WTC11 (cell line): ENCODE measurements around the gene DNAH14. TPM values are rescaled to one million over a fixed set of nuclear protein-coding genes. Genes with fewer than 3 reads are reported as not detected.

Experiments used
- ATAC-seq: fragments of 200-7000 bp; cut with Tn5 transposase; 2 replicates; pipeline ENCODE4 v1.10.0; 2021; ENCODE audit warnings: mild to moderate bottlenecking, moderate library complexity
- CTCF ChIA-PET: fragments of 300-600 bp; sonication (Branson Sonifier 250); formaldehyde crosslinking; loops from one replicate; lab custom pipeline; 2021; ENCODE audit warnings: antibody characterized with exemption; lab: Charles Lee
- POLR2A ChIA-PET: fragments of 350-600 bp; sonication (Branson Sonifier 250); formaldehyde crosslinking; loops from one replicate; lab custom pipeline; 2021; ENCODE audit warnings: antibody characterized with exemption; lab: Charles Lee
- DNase-seq: peaks from one replicate; pipeline ENCODE4 v3.0.0; 2021; ENCODE audit warnings: low spot score
- H3K27ac Mint-ChIP-seq: 2 replicates; pipeline ENCODE4 v1.8.0; 2021; ENCODE audit warnings: mixed read lengths
- H3K27me3 Mint-ChIP-seq: 2 replicates; pipeline ENCODE4 v1.8.0; 2021; ENCODE audit warnings: low read depth, mild to moderate bottlenecking, moderate library complexity, mixed read lengths
- H3K36me3 Mint-ChIP-seq: 2 replicates; pipeline ENCODE4 v1.8.0; 2021; ENCODE audit warnings: mixed read lengths
- H3K4me1 Mint-ChIP-seq: 2 replicates; pipeline ENCODE4 v1.8.0; 2022; ENCODE audit warnings: mixed read lengths
- H3K4me3 Mint-ChIP-seq: 2 replicates; pipeline ENCODE4 v1.8.0; 2021; ENCODE audit warnings: mild to moderate bottlenecking, moderate library complexity, mixed read lengths
- H3K9me3 Mint-ChIP-seq: 2 replicates; pipeline ENCODE4 v1.8.0; 2021; ENCODE audit warnings: mixed read lengths
- ATF1 ChIP-seq: sonication (generic); formaldehyde crosslinking; IDR thresholded peaks from 2 replicates; pipeline ENCODE4 v1.8.1; 2023; ENCODE audit warnings: mild to moderate bottlenecking, moderate library complexity, missing genetic modification reagents
- CDX4 ChIP-seq: fragments of 250-450 bp; sonication (Bioruptor Pico); IDR thresholded peaks from 2 replicates; pipeline ENCODE4 v1.9.0; 2021; ENCODE audit warnings: moderate library complexity, mild to moderate bottlenecking, inconsistent platforms, borderline replicate concordance
- ELF4 ChIP-seq: sonication (generic); formaldehyde crosslinking; IDR thresholded peaks from 2 replicates; pipeline ENCODE4 v1.8.1; 2022; ENCODE audit warnings: low read depth, mild to moderate bottlenecking, moderate library complexity, missing genetic modification reagents
- SOX15 ChIP-seq: fragments of 250-450 bp; sonication (Bioruptor Pico); IDR thresholded peaks from 2 replicates; pipeline ENCODE4 v1.9.0; 2021; ENCODE audit warnings: mild to moderate bottlenecking
- ZNF121 ChIP-seq: sonication (generic); formaldehyde crosslinking; IDR thresholded peaks from 2 replicates; pipeline ENCODE4 v1.8.0; 2023; ENCODE audit warnings: missing genetic modification reagents
- ZNF232 ChIP-seq: sonication (generic); formaldehyde crosslinking; IDR thresholded peaks from 2 replicates; pipeline ENCODE4 v1.8.0; 2022; ENCODE audit warnings: mild to moderate bottlenecking, missing genetic modification reagents
- ZNF416 ChIP-seq: fragments of 250-450 bp; sonication (Bioruptor Pico); IDR thresholded peaks from 2 replicates; pipeline ENCODE4 v1.9.0; 2021; ENCODE audit warnings: mild to moderate bottlenecking, inconsistent platforms
- ZSCAN18 ChIP-seq: fragments of 250-450 bp; sonication (Bioruptor Pico); IDR thresholded peaks from 2 replicates; pipeline ENCODE4 v2.1.2; 2022; ENCODE audit warnings: mild to moderate bottlenecking, moderate library complexity
- total RNA-seq: library from RNA; stranded (reverse); gene quantifications from 3 replicates; pipeline ENCODE4 v1.2.3, GENCODE V29; 2021
- TF ChIP-seq, protein P1 (sequence below): sonication (generic); formaldehyde crosslinking; IDR thresholded peaks from 2 replicates; pipeline ENCODE4 v1.8.1; 2022; ENCODE audit warnings: mild to moderate bottlenecking, missing genetic modification reagents, moderate library complexity, borderline replicate concordance
- TF ChIP-seq, protein P2 (sequence below): sonication (generic); formaldehyde crosslinking; IDR thresholded peaks from 2 replicates; pipeline ENCODE4 v1.8.1; 2022; ENCODE audit warnings: mild to moderate bottlenecking, moderate library complexity, missing genetic modification reagents
- TF ChIP-seq, protein P3 (sequence below): sonication (generic); formaldehyde crosslinking; IDR thresholded peaks from 2 replicates; pipeline ENCODE4 v1.8.0; 2022; ENCODE audit warnings: mild to moderate bottlenecking, missing genetic modification reagents
- TF ChIP-seq, protein P4 (sequence below): sonication (generic); formaldehyde crosslinking; conservative IDR thresholded peaks from 2 replicates; pipeline ENCODE4 v1.8.1; 2023; ENCODE audit warnings: mild to moderate bottlenecking, low read depth, missing genetic modification reagents, moderate library complexity

Gene DNAH14
- total RNA-seq, 1 experiment from 2014 or later = 34.1 TPM

- TF ChIP-seq, protein P1, sequence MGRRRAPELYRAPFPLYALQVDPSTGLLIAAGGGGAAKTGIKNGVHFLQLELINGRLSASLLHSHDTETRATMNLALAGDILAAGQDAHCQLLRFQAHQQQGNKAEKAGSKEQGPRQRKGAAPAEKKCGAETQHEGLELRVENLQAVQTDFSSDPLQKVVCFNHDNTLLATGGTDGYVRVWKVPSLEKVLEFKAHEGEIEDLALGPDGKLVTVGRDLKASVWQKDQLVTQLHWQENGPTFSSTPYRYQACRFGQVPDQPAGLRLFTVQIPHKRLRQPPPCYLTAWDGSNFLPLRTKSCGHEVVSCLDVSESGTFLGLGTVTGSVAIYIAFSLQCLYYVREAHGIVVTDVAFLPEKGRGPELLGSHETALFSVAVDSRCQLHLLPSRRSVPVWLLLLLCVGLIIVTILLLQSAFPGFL (CRISPR knock-in tag) = no peak
- TF ChIP-seq ATF1 (CRISPR knock-in tag) = no peak
- TF ChIP-seq CDX4 (CRISPR knock-in tag) = no peak
- TF ChIP-seq ZNF232 (CRISPR knock-in tag) = no peak
- CTCF ChIA-PET = no interaction called here
- POLR2A ChIA-PET = no interaction called here
- Mint-ChIP-seq H3K27ac (no peak overlapping the region), H3K4me1 (no peaks in the 10 kb centered on the region), H3K4me3 (no peak overlapping the region), H3K9me3 (peaks cover 57% of the 10 kb centered on the region), H3K27me3 (no peaks in the 10 kb centered on the region; the same call in 1 of the 2 replicates), H3K36me3 (peaks cover 32% of the 10 kb centered on the region)
- no peak for DNase-seq
- no peak for ATAC-seq
Observed at GRCh38 chr1:225070972-225071371, 141.5 kb downstream of the DNAH14 start.

GRCh38 chr1:225097175-225097574, 167.7 kb downstream of the DNAH14 start:
- H3K27ac Mint-ChIP-seq = no peak overlapping the region
- H3K4me3 Mint-ChIP-seq = no peak overlapping the region
- 0 out of 2 replicates have a peak, but pooled peaks cover 5% of the 10 kb centered on the region for H3K36me3 Mint-ChIP-seq
- no peak for ATAC-seq
- DNase-seq = no peak
- peaks cover 39% of the 10 kb centered on the region for H3K9me3 Mint-ChIP-seq
- H3K4me1 Mint-ChIP-seq = no peaks in the 10 kb centered on the region
- TF ChIP-seq ZNF121 (CRISPR knock-in tag) (no peak), ZNF416 (CRISPR knock-in tag) (no peak)
- ChIA-PET CTCF (no interaction called here), POLR2A (no interaction called here)
- H3K27me3 Mint-ChIP-seq = peaks cover 6% of the 10 kb centered on the region; the same call in 1 of the 2 replicates

DNA sequence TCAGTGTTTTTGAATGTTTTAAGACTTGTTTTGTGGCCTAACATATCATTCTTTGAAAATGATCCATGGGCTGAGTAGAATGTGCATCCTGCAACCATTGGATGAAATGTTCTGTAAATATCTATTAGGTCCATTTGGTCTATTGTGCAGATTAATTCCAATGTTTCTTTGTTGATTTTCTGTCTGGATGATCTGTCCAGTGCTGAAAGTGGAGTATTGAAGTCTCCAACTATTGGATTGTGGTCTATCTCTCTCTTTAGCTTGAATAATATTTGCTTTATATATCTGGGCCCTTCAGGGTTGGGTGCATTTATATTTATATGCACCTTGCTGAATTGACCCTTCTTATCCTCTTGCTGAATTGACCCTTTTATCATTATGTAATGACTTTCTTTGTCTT, 181.5 kb downstream of the DNAH14 start:
- ChIA-PET CTCF (no interaction called here), POLR2A (no interaction called here)
- Mint-ChIP-seq H3K27ac (no peak overlapping the region), H3K9me3 (peaks cover 30% of the 10 kb centered on the region), H3K4me3 (no peak overlapping the region), H3K27me3 (peaks cover 14% of the 10 kb centered on the region; the same call in 1 of the 2 replicates), H3K36me3 (peaks cover 20% of the 10 kb centered on the region), H3K4me1 (no peaks in the 10 kb centered on the region)
- no peak for DNase-seq
- no peak for ATAC-seq
- TF ChIP-seq SOX15 (CRISPR knock-in tag) (no peak), ZSCAN18 (CRISPR knock-in tag) (no peak), ELF4 (CRISPR knock-in tag) (no peak), ZNF416 (CRISPR knock-in tag) (no peak), ZNF121 (CRISPR knock-in tag) (no peak)
- TF ChIP-seq, protein P2, sequence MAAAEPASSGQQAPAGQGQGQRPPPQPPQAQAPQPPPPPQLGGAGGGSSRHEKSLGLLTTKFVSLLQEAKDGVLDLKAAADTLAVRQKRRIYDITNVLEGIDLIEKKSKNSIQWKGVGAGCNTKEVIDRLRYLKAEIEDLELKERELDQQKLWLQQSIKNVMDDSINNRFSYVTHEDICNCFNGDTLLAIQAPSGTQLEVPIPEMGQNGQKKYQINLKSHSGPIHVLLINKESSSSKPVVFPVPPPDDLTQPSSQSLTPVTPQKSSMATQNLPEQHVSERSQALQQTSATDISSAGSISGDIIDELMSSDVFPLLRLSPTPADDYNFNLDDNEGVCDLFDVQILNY (CRISPR knock-in tag) = no peak
- TF ChIP-seq, protein P3, sequence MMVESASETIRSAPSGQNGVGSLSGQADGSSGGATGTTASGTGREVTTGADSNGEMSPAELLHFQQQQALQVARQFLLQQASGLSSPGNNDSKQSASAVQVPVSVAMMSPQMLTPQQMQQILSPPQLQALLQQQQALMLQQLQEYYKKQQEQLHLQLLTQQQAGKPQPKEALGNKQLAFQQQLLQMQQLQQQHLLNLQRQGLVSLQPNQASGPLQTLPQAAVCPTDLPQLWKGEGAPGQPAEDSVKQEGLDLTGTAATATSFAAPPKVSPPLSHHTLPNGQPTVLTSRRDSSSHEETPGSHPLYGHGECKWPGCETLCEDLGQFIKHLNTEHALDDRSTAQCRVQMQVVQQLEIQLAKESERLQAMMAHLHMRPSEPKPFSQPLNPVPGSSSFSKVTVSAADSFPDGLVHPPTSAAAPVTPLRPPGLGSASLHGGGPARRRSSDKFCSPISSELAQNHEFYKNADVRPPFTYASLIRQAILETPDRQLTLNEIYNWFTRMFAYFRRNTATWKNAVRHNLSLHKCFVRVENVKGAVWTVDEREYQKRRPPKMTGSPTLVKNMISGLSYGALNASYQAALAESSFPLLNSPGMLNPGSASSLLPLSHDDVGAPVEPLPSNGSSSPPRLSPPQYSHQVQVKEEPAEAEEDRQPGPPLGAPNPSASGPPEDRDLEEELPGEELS (CRISPR knock-in tag) = no peak
- TF ChIP-seq, protein P4, sequence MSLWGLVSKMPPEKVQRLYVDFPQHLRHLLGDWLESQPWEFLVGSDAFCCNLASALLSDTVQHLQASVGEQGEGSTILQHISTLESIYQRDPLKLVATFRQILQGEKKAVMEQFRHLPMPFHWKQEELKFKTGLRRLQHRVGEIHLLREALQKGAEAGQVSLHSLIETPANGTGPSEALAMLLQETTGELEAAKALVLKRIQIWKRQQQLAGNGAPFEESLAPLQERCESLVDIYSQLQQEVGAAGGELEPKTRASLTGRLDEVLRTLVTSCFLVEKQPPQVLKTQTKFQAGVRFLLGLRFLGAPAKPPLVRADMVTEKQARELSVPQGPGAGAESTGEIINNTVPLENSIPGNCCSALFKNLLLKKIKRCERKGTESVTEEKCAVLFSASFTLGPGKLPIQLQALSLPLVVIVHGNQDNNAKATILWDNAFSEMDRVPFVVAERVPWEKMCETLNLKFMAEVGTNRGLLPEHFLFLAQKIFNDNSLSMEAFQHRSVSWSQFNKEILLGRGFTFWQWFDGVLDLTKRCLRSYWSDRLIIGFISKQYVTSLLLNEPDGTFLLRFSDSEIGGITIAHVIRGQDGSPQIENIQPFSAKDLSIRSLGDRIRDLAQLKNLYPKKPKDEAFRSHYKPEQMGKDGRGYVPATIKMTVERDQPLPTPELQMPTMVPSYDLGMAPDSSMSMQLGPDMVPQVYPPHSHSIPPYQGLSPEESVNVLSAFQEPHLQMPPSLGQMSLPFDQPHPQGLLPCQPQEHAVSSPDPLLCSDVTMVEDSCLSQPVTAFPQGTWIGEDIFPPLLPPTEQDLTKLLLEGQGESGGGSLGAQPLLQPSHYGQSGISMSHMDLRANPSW (CRISPR knock-in tag) = no peak
